PC-3 (cell line): ENCODE measurements around the gene DAB1. TPM values are rescaled to one million over a fixed set of nuclear protein-coding genes. Genes with fewer than 3 reads are reported as not detected.

Experiments
- ATAC-seq: fragments of 200-7000 bp; cut with Tn5 transposase; 2 replicates; pipeline ENCODE4 v1.9.1; 2020; ENCODE audit warnings: mild to moderate bottlenecking, moderate library complexity
- BruUV-seq: library from RNA; stranded (reverse); fragments of 400-500 nt; replicated peaks from 2 replicates; lab custom pipeline; 2021; lab: Mats Ljungman, UMichigan
- CTCF ChIA-PET: fragments of 300-600 bp; sonication (Branson Sonifier 250); formaldehyde crosslinking; loops from one replicate; lab custom pipeline; 2022; ENCODE audit warnings: antibody characterized with exemption; lab: Charles Lee
- POLR2A ChIA-PET: fragments of 300-600 bp; sonication (Branson Sonifier 250); formaldehyde crosslinking; loops from one replicate; lab custom pipeline; 2022; ENCODE audit warnings: antibody characterized with exemption; ENCODE audit not compliant: unreplicated experiment; lab: Charles Lee
- DNase-seq: peaks from one replicate; pipeline ENCODE4 v3.0.0-alpha.2; 2015
- H2AFZ ChIP-seq: fragments of 300-600 bp; sonication (generic); 2 replicates; pipeline ENCODE4 v1.6.0; 2016; ENCODE audit warnings: antibody characterized with exemption, low read length
- H3F3A ChIP-seq: fragments of 300-600 bp; sonication (generic); one replicate; pipeline ENCODE4 v1.6.0; 2017; ENCODE audit warnings: antibody characterized with exemption, low read length, control low read depth, mild to moderate bottlenecking; ENCODE audit not compliant: unreplicated experiment
- H3K27ac ChIP-seq: fragments of 300-600 bp; sonication (generic); 2 replicates; pipeline ENCODE4 v1.5.1; 2016; ENCODE audit warnings: mild to moderate bottlenecking, low read length
- H3K27me3 ChIP-seq: fragments of 300-600 bp; sonication (generic); 2 replicates; pipeline ENCODE4 v1.6.1; 2016; ENCODE audit warnings: low read length, mixed read lengths
- H3K36me3 ChIP-seq: fragments of 300-600 bp; sonication (generic); 2 replicates; pipeline ENCODE4 v1.6.1; 2016; ENCODE audit warnings: low read depth, mixed run types, low read length, mixed read lengths
- H3K4me1 ChIP-seq: fragments of 300-600 bp; sonication (generic); 2 replicates; pipeline ENCODE4 v1.5.1; 2016; ENCODE audit warnings: low read length; ENCODE audit not compliant: insufficient read depth
- H3K4me2 ChIP-seq: fragments of 300-600 bp; sonication (generic); 2 replicates; pipeline ENCODE4 v1.6.0; 2016; ENCODE audit warnings: low read length
- H3K4me3 ChIP-seq: fragments of 300-600 bp; sonication (generic); 2 replicates; pipeline ENCODE4 v1.5.1; 2016; ENCODE audit warnings: mild to moderate bottlenecking, low read length, mixed read lengths
- H3K79me2 ChIP-seq: fragments of 300-600 bp; sonication (generic); 2 replicates; pipeline ENCODE4 v1.6.1; 2017; ENCODE audit warnings: low read length, mixed read lengths
- H3K9ac ChIP-seq: fragments of 300-600 bp; sonication (generic); 2 replicates; pipeline ENCODE4 v1.6.0; 2016; ENCODE audit warnings: mild to moderate bottlenecking, low read length
- H3K9me2 ChIP-seq: fragments of 300-600 bp; sonication (generic); replicated peaks from 2 replicates; pipeline ENCODE4 v1.6.1; 2016; ENCODE audit warnings: mixed run types, low read length, mixed read lengths
- H3K9me3 ChIP-seq: fragments of 300-600 bp; sonication (generic); 2 replicates; pipeline ENCODE4 v1.6.1; 2016; ENCODE audit warnings: low read length, mixed read lengths
- H4K20me1 ChIP-seq: fragments of 300-600 bp; sonication (generic); 2 replicates; pipeline ENCODE4 v1.6.1; 2016; ENCODE audit warnings: low read length, mixed read lengths
- EZH2 ChIP-seq: fragments of 300-600 bp; sonication (generic); IDR thresholded peaks from one replicate; pipeline ENCODE4 v1.6.1; 2017; ENCODE audit warnings: antibody characterized with exemption, mild to moderate bottlenecking, low read length; ENCODE audit not compliant: unreplicated experiment
- EZH2phosphoT487 ChIP-seq: fragments of 300-600 bp; sonication (generic); IDR thresholded peaks from 2 replicates; pipeline ENCODE4 v1.6.1; 2018; ENCODE audit warnings: mild to moderate bottlenecking, antibody characterized with exemption, low read length, borderline replicate concordance
- intact Hi-C: fragments of 100-400 bp; cut with micrococcal nuclease; formaldehyde crosslinking; loops from 2 replicates; pipeline ENCODE4 v1.9.0; 2023
- total RNA-seq: library from RNA; depleted of rRNA; stranded (reverse); fragments of >200 nt; gene quantifications from 2 replicates; pipeline ENCODE4 v1.2.3, GENCODE V29; 2014
- TF ChIP-seq, protein P1 (sequence below): fragments of 300-600 bp; sonication (generic); conservative IDR thresholded peaks from 2 replicates; pipeline ENCODE4 v1.5.1; 2017; ENCODE audit warnings: antibody characterized with exemption, low read depth, mild to moderate bottlenecking, low read length

Gene DAB1
- total RNA-seq, 1 experiment from 2014 or later, result not detected

DNA sequence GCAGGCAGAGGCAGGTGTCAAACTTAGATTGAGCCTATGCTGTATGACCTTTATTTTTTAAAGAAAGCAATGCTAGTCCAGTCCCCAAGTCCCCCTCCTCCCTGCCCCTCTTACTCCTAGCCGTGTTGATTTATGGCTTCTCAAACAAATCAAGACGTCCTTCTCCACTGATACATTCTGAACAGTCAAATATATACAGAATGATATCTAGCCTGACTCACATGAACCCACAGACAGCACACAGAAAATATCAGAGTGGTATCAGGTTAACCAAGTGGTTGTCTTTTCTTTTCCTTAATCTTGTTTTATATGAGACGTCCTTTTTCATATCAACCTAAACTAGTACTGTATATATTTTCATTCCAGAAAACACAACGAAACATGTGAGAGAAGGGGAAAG is 13.4 kb downstream of the DAB1 start:
- no peaks in the 10 kb centered on the region for H3K9me2 ChIP-seq
- no peaks in the 10 kb centered on the region for H3K79me2 ChIP-seq
- H4K20me1 ChIP-seq, result no peaks in the 10 kb centered on the region
- H2AFZ ChIP-seq, result no peak overlapping the region
- BruUV-seq, result no TSS peak
- no peaks in the 10 kb centered on the region for H3K27me3 ChIP-seq
- H3F3A ChIP-seq, result no peaks in the 10 kb centered on the region
- no peaks in the 10 kb centered on the region for H3K9me3 ChIP-seq
- ChIA-PET POLR2A (no interaction called here), CTCF (no interaction called here)
- ATAC-seq, result no peak
- no peak overlapping the region for H3K4me3 ChIP-seq
- intact Hi-C loops, result no loop called here
- H3K4me1 ChIP-seq, result no peaks in the 10 kb centered on the region
- H3K27ac ChIP-seq, result no peak overlapping the region
- no peak for TF ChIP-seq EZH2
- TF ChIP-seq, protein P1, sequence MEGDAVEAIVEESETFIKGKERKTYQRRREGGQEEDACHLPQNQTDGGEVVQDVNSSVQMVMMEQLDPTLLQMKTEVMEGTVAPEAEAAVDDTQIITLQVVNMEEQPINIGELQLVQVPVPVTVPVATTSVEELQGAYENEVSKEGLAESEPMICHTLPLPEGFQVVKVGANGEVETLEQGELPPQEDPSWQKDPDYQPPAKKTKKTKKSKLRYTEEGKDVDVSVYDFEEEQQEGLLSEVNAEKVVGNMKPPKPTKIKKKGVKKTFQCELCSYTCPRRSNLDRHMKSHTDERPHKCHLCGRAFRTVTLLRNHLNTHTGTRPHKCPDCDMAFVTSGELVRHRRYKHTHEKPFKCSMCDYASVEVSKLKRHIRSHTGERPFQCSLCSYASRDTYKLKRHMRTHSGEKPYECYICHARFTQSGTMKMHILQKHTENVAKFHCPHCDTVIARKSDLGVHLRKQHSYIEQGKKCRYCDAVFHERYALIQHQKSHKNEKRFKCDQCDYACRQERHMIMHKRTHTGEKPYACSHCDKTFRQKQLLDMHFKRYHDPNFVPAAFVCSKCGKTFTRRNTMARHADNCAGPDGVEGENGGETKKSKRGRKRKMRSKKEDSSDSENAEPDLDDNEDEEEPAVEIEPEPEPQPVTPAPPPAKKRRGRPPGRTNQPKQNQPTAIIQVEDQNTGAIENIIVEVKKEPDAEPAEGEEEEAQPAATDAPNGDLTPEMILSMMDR, result no peak
- no peak for TF ChIP-seq EZH2phosphoT487
- no peaks in the 10 kb centered on the region for H3K36me3 ChIP-seq
- no peak for DNase-seq
- no peak overlapping the region for H3K4me2 ChIP-seq
- H3K9ac ChIP-seq, result no peak overlapping the region

DNA sequence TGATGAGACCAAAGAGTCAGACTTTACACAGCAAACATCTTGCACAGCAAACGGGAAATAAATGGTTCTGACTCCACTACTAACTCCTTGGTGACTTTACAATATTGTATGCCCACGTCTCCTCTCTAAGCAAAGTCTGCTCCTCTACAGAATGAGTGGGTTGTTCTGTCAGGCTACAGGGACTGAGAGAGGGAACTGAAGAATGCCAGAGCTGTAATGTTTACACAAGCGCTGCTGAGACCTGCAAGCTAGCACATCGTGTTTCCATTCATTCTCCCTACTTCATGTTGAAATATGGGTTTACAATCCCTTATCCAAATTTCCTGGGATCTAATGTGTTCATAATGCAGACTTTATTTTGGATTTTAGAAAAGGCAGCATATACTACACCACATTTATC is 15.9 kb downstream of the DAB1 start:
- Histone ChIP-seq H3F3A (no peaks in the 10 kb centered on the region), H3K36me3 (no peaks in the 10 kb centered on the region), H3K27me3 (no peaks in the 10 kb centered on the region), H3K4me1 (no peaks in the 10 kb centered on the region), H3K9me3 (no peaks in the 10 kb centered on the region), H3K79me2 (no peaks in the 10 kb centered on the region), H3K27ac (no peak overlapping the region), H3K4me3 (no peak overlapping the region), H3K4me2 (no peak overlapping the region), H3K9ac (no peak overlapping the region), H3K9me2 (no peaks in the 10 kb centered on the region), H2AFZ (no peak overlapping the region), H4K20me1 (no peaks in the 10 kb centered on the region)
- intact Hi-C loops, result no loop called here
- TF ChIP-seq EZH2, result no peak
- ChIA-PET POLR2A (no interaction called here), CTCF (no interaction called here)
- BruUV-seq, result no TSS peak
- ATAC-seq (no peak), DNase-seq (no peak)

- Histone ChIP-seq H3K9me2 (no peaks in the 10 kb centered on the region), H3K9ac (no peak overlapping the region), H3F3A (no peaks in the 10 kb centered on the region), H3K4me3 (no peak overlapping the region), H3K4me1 (no peaks in the 10 kb centered on the region), H3K79me2 (no peaks in the 10 kb centered on the region), H3K27me3 (no peaks in the 10 kb centered on the region), H3K36me3 (no peaks in the 10 kb centered on the region), H3K9me3 (no peaks in the 10 kb centered on the region), H3K27ac (no peak overlapping the region), H4K20me1 (no peaks in the 10 kb centered on the region), H3K4me2 (no peak overlapping the region), H2AFZ (no peak overlapping the region)
- BruUV-seq, result no TSS peak
- DNase-seq (no peak), ATAC-seq (no peak)
- intact Hi-C loops, result no loop called here
- ChIA-PET CTCF (no interaction called here), POLR2A (no interaction called here)
- TF ChIP-seq EZH2phosphoT487 (no peak), EZH2 (no peak)
- TF ChIP-seq, protein P1, result no peak
Measured at GRCh38 chr1:57406428-57406970, 17.4 kb downstream of the DAB1 start.
